K562 (cell line): ENCODE measurements around the gene HHEX. TPM values are rescaled to one million over a fixed set of nuclear protein-coding genes. Genes with fewer than 3 reads are reported as not detected.

Experiments
- ATAC-seq: fragments of 200-7000 bp; cut with Tn5 transposase; 3 replicates; pipeline ENCODE4 v1.9.1; 2020; ENCODE audit warnings: moderate library complexity
- BruUV-seq: library from RNA; stranded (reverse); fragments of 400-500 nt; replicated peaks from 2 replicates; lab custom pipeline; 2021; lab: Mats Ljungman, UMichigan
- CTCF ChIA-PET: fragments of 300-600 bp; formaldehyde crosslinking; extraction: SDS; loops from one replicate; lab custom pipeline; 2021; ENCODE audit warnings: low intra/inter-chr PET ratio; lab: Yijun Ruan, JAX
- POLR2A ChIA-PET: fragments of 300-600, 350-650 bp; sonication (Branson Sonifier 250); formaldehyde crosslinking; extraction: SDS; loops from one replicate; lab custom pipeline; 2021; ENCODE audit warnings: antibody characterized with exemption, inconsistent platforms; lab: Yijun Ruan, JAX
- DNase-seq, 4 experiments: peaks; one replicate each; pipeline versions ENCODE4 v3.0.0 to v3.0.0-alpha.2; 2011 to 2018; ENCODE audit warnings: low spot score in 3 of 4, mixed read lengths in 3 of 4; ENCODE audit errors: extremely low read depth in 1 of 4
- FAIRE-seq: peaks from 2 replicates; lab custom pipeline; 2011; peaks lifted over from hg19 to GRCh38; lab: Jason Lieb, UNC
- H2AFZ ChIP-seq: 2 replicates; pipeline ENCODE4 v1.6.0; 2011; ENCODE audit warnings: low read depth, low read length, control low read depth, inconsistent platforms
- H3K27ac ChIP-seq: fragments of 200-600 bp; 3 replicates; pipeline ENCODE4 v1.8.0; 2011; ENCODE audit warnings: low read depth, mild to moderate bottlenecking, control low read depth, inconsistent platforms, low read length, moderate library complexity, mixed read lengths; ENCODE audit errors: extremely low read depth
- H3K27me3 ChIP-seq, 2 experiments: fragments of 300-600 bp in 1 of 2; 2 replicates in 1 of 2; 3 replicates in 1 of 2; pipeline versions ENCODE4 v1.6.0 to v1.8.0; 2011; ENCODE audit warnings: inconsistent platforms in 2 of 2, low read length in 2 of 2, mild to moderate bottlenecking in 1 of 2, mixed read lengths in 1 of 2, moderate library complexity in 1 of 2; ENCODE audit not compliant: control insufficient read depth in 2 of 2, insufficient read depth in 2 of 2
- H3K36me3 ChIP-seq: fragments of 300-600 bp; 3 replicates; pipeline ENCODE4 v1.8.0; 2011; ENCODE audit warnings: mild to moderate bottlenecking, low read length, inconsistent platforms; ENCODE audit not compliant: control insufficient read depth, insufficient read depth
- H3K4me1 ChIP-seq, 2 experiments: fragments of 200-600 bp in 1 of 2; replicated peaks in 1 of 2; 2 replicates in 1 of 2; 3 replicates in 1 of 2; pipeline versions ENCODE4 v1.5.1 to v1.8.0; 2011; ENCODE audit warnings: inconsistent platforms in 2 of 2, low read length in 2 of 2, mild to moderate bottlenecking in 1 of 2, mixed read lengths in 1 of 2, moderate library complexity in 1 of 2; ENCODE audit not compliant: control insufficient read depth in 2 of 2, insufficient read depth in 2 of 2
- H3K4me2 ChIP-seq: 2 replicates; pipeline ENCODE4 v1.6.1; 2011; ENCODE audit warnings: low read length, control low read depth, inconsistent platforms, mixed read lengths; ENCODE audit not compliant: insufficient read depth
- H3K4me3 ChIP-seq: fragments of 200-600 bp; sonication (generic), shearing (Covaris generic); 2 replicates; pipeline ENCODE4 v1.5.1; 2016; ENCODE audit warnings: control low read depth, inconsistent platforms
- H3K79me2 ChIP-seq: fragments of 200-600 bp; 3 replicates; pipeline ENCODE4 v1.8.0; 2011; ENCODE audit warnings: low read length, inconsistent platforms; ENCODE audit not compliant: control insufficient read depth, insufficient read depth
- H3K9ac ChIP-seq, 2 experiments: 2 replicates each; pipeline versions ENCODE4 v1.6.0 to v1.6.1; 2011; ENCODE audit warnings: low read depth in 2 of 2, low read length in 2 of 2, control low read depth in 1 of 2, inconsistent platforms in 1 of 2, mild to moderate bottlenecking in 1 of 2, mixed read lengths in 1 of 2; ENCODE audit not compliant: insufficient read depth in 1 of 2
- H3K9me1 ChIP-seq: one replicate; pipeline ENCODE4 v1.6.0; 2011; ENCODE audit warnings: inconsistent platforms, mild to moderate bottlenecking, low read length, moderate library complexity; ENCODE audit not compliant: control insufficient read depth, insufficient read depth
- H3K9me3 ChIP-seq: replicated peaks from 2 replicates; pipeline ENCODE4 v1.5.1; 2011; ENCODE audit warnings: low read depth, low read length, inconsistent platforms; ENCODE audit not compliant: control insufficient read depth, insufficient read depth
- H4K20me1 ChIP-seq: replicated peaks from 2 replicates; pipeline ENCODE4 v1.6.1; 2011; ENCODE audit warnings: low read length, inconsistent platforms, mixed read lengths; ENCODE audit not compliant: control insufficient read depth, insufficient read depth
- ETS2 ChIP-seq: IDR thresholded peaks from 2 replicates; pipeline ENCODE4 v1.6.1; 2016; ENCODE audit warnings: borderline replicate concordance, missing genetic modification characterization, mild to moderate bottlenecking, moderate library complexity, missing compliant biosample characterization; ENCODE audit not compliant: poor library complexity, severe bottlenecking
- HMG20A ChIP-seq: fragments of 450-650 bp; formaldehyde crosslinking; conservative IDR thresholded peaks from 2 replicates; pipeline ENCODE4 v1.4.0; 2020; ENCODE audit warnings: mild to moderate bottlenecking, mixed read lengths
- NONO ChIP-seq, 2 experiments: fragments of 200-400 bp in 1 of 2; fragments of 450-650 bp in 1 of 2; formaldehyde crosslinking in 1 of 2; IDR thresholded peaks; 2 replicates each; pipeline ENCODE4 v1.6.1; 2017; ENCODE audit warnings: low read depth in 2 of 2, mild to moderate bottlenecking in 2 of 2, moderate library complexity in 2 of 2, low read length in 1 of 2
- RNF2 ChIP-seq: sonication (generic); IDR thresholded peaks from 2 replicates; pipeline ENCODE4 v1.6.1; 2016
- ZNF146 ChIP-seq: IDR thresholded peaks from one replicate; pipeline ENCODE4 v1.6.1; 2018; ENCODE audit warnings: missing compliant biosample characterization; ENCODE audit not compliant: unreplicated experiment
- ZNF212 ChIP-seq: fragments of 450-650 bp; formaldehyde crosslinking; IDR thresholded peaks from 2 replicates; pipeline ENCODE4 v1.4.0; 2020; ENCODE audit warnings: mild to moderate bottlenecking
- WGBS: fragments of 100-300 bp; shearing (Covaris generic); methylation state at CpG from one replicate; pipeline ENCODE4 v1.1.6; 2016; ENCODE audit warnings: low coverage, mixed read lengths; ENCODE audit not compliant: insufficient coverage; ENCODE audit errors: missing lambda C conversion rate; 5-methylcytosine and 5-hydroxymethylcytosine counted together
- in situ Hi-C: fragments of 300-500 bp; cut with MboI; formaldehyde crosslinking; loops from 4 replicates; pipeline ENCODE4 v1.15.0; 2018; ENCODE audit warnings: inconsistent platforms, mixed read lengths
- intact Hi-C: fragments of 100-400 bp; cut with micrococcal nuclease; formaldehyde crosslinking; loops from 2 replicates; pipeline ENCODE4 v1.14.2; 2022
- polyA plus RNA-seq, 8 experiments: library from polyadenylated mRNA; depleted of rRNA in 4 of 8; stranded (reverse) in 5 of 8; unstranded in 3 of 8; fragments of >200 nt; fragmentation: Nextera tagmentation in 2 of 8; fragmentation: Illumina TruSeq in 1 of 8; extraction: Ambion mirVana in 2 of 8; extraction: Trizol in 1 of 8; gene quantifications; 2 replicates each; pipeline versions ENCODE4 v1.2.1 to v1.2.3, GENCODE V29; 2011 to 2014; ENCODE audit warnings: inconsistent platforms in 1 of 8, missing spikeins in 1 of 8
- total RNA-seq, 7 experiments: library from RNA; depleted of rRNA in 6 of 7; stranded (reverse); fragments of >200 nt in 6 of 7; fragmentation: Illumina TruSeq in 2 of 7; extraction: Trizol in 2 of 7; gene quantifications; 2 replicates each; pipeline versions ENCODE4 v1.2.1 to v1.2.3, GENCODE V29; 2011 to 2021; ENCODE audit warnings: low replicate concordance in 1 of 7
- TF ChIP-seq, protein P1 (sequence below): fragments of 250-450 bp; sonication (Bioruptor Pico); IDR thresholded peaks from 2 replicates; pipeline ENCODE4 v1.4.0; 2020; ENCODE audit warnings: borderline replicate concordance

Gene HHEX
- total and polyA plus RNA-seq, 9 of the 15 experiments (the other 6 are each of a cell fraction or from before 2014, with no cell fraction given): 37.2 to 133 (median 80.2) TPM

DNA sequence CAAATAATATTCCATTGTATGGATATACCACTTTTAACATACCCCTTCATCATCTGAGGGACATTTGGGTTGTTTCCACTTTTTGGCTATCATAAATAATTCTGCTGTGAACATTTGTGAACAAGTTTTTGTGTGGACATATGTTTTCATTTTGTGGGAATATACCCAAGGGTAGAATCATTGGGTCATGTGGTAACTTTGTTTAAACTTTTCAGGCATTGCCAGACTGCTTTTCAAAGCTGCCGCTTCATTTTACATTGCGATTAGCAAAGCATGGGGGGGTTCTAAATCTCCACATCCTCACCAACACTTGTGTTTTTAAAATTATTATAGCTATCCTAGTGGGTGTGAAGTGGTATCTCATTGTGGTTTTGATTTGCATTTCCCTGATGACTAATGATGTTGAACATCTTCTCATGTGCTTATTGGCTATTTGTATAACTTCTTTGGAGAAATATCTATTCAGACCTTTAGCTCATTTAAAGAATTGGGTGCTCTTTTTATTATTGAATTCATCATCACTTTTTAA is 8.4 kb upstream of the HHEX start:
- H3K79me2 ChIP-seq: no peaks in the 10 kb centered on the region
- WGBS: 82% methylated on average over 2 of the region's 2 CpGs
- DNase-seq: no peak
- no peak overlapping the region for H3K9ac ChIP-seq
- no TSS peak for BruUV-seq
- no peaks in the 10 kb centered on the region for H4K20me1 ChIP-seq
- no peak overlapping the region for H3K4me2 ChIP-seq
- H3K4me1 ChIP-seq: no peaks in the 10 kb centered on the region; a peak in 1 of 5 replicates
- intact Hi-C loops: no loop called here
- TF ChIP-seq ETS2 (tag) (no peak), RNF2 (no peak), ZNF212 (CRISPR knock-in tag) (no peak), HMG20A (CRISPR knock-in tag) (no peak), NONO (IDR thresholded peaks at IDR 0.05; ENCODE audit: low read depth in 2 of 2, low read length in 1 of 2) (no peak), ZNF146 (no peak)
- TF ChIP-seq, protein P1, sequence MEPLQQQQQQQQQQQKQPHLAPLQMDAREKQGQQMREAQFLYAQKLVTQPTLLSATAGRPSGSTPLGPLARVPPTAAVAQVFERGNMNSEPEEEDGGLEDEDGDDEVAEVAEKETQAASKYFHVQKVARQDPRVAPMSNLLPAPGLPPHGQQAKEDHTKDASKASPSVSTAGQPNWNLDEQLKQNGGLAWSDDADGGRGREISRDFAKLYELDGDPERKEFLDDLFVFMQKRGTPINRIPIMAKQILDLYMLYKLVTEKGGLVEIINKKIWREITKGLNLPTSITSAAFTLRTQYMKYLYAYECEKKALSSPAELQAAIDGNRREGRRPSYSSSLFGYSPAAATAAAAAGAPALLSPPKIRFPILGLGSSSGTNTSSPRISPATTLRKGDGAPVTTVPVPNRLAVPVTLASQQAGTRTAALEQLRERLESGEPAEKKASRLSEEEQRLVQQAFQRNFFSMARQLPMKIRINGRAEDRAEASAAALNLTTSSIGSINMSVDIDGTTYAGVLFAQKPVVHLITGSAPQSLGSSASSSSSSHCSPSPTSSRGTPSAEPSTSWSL: no peak
- in situ Hi-C loops: no loop called here
- no peaks in the 10 kb centered on the region for H3K27me3 ChIP-seq
- ATAC-seq: no peak
- H3K9me3 ChIP-seq: no peaks in the 10 kb centered on the region
- H3K27ac ChIP-seq: no peak overlapping the region
- no peak for FAIRE-seq
- POLR2A ChIA-PET: interaction anchor here (1.4 kb wide), 1 partner anchor 148 kb away, joined by 4 read pairs; no protein-coding TSS in a partner anchor
- no peak overlapping the region for H2AFZ ChIP-seq
- no peaks in the 10 kb centered on the region for H3K36me3 ChIP-seq
- CTCF ChIA-PET: no interaction called here
- no peak overlapping the region for H3K4me3 ChIP-seq
- H3K9me1 ChIP-seq: no peaks in the 10 kb centered on the region
